HepG2 (cell line): ENCODE results near the gene GABRR3.

Experiments
- IRF2 ChIP-seq: IDR thresholded peaks from 2 replicates; pipeline ENCODE4 v1.6.1; 2018; ENCODE audit warnings: missing genetic modification reagents, missing compliant biosample characterization
- MTF2 ChIP-seq: sonication (generic); formaldehyde crosslinking; IDR thresholded peaks from 2 replicates; pipeline ENCODE4 v1.5.0; 2020; ENCODE audit warnings: missing genetic modification reagents, borderline replicate concordance
- ONECUT2 ChIP-seq: sonication (generic); formaldehyde crosslinking; IDR thresholded peaks from 2 replicates; pipeline ENCODE4 v1.4.0; 2020; ENCODE audit warnings: missing genetic modification reagents
- POLR2A ChIP-seq, 2 experiments: IDR thresholded peaks; 2 replicates each; pipeline ENCODE4 v1.6.1; 2011; ENCODE audit warnings: low read depth in 2 of 2, low read length in 2 of 2, mild to moderate bottlenecking in 1 of 2, moderate library complexity in 1 of 2; ENCODE audit not compliant: insufficient read depth in 1 of 2
- SCMH1 ChIP-seq: sonication (generic); formaldehyde crosslinking; IDR thresholded peaks from 2 replicates; pipeline ENCODE4 v1.9.0; 2021; ENCODE audit warnings: missing genetic modification reagents, mild to moderate bottlenecking, borderline replicate concordance
- THAP11 ChIP-seq: IDR thresholded peaks from 2 replicates; pipeline ENCODE4 v1.6.1; 2016; ENCODE audit warnings: missing biosample characterization, missing genetic modification reagents
- ZBTB8A ChIP-seq: sonication (generic); formaldehyde crosslinking; IDR thresholded peaks from 2 replicates; pipeline ENCODE4 v1.4.0; 2020; ENCODE audit warnings: mild to moderate bottlenecking, low read depth, missing genetic modification reagents, borderline replicate concordance
- ZNF496 ChIP-seq: sonication (generic); formaldehyde crosslinking; IDR thresholded peaks from 2 replicates; pipeline ENCODE4 v1.8.1; 2023; ENCODE audit warnings: mild to moderate bottlenecking, moderate library complexity, missing genetic modification reagents; ENCODE audit not compliant: insufficient replicate concordance
- ZSCAN22 ChIP-seq: sonication (generic); formaldehyde crosslinking; IDR thresholded peaks from 2 replicates; pipeline ENCODE4 v1.4.0; 2020; ENCODE audit warnings: mild to moderate bottlenecking, missing genetic modification reagents
- TF ChIP-seq, protein P1 (sequence below): sonication (generic); formaldehyde crosslinking; IDR thresholded peaks from 2 replicates; pipeline ENCODE4 v1.4.0; 2020; ENCODE audit warnings: missing genetic modification reagents
- TF ChIP-seq, protein P2 (sequence below): sonication (generic); formaldehyde crosslinking; IDR thresholded peaks from 2 replicates; pipeline ENCODE4 v1.5.0; 2020; ENCODE audit warnings: mild to moderate bottlenecking, missing genetic modification reagents, moderate library complexity
- TF ChIP-seq, protein P3 (sequence below): sonication (generic); formaldehyde crosslinking; IDR thresholded peaks from 2 replicates; pipeline ENCODE4 v1.4.0; 2020; ENCODE audit warnings: mild to moderate bottlenecking, missing genetic modification reagents
- TF ChIP-seq, protein P4 (sequence below): sonication (generic); formaldehyde crosslinking; IDR thresholded peaks from 2 replicates; pipeline ENCODE4 v1.8.1; 2023; ENCODE audit warnings: missing genetic modification reagents, inconsistent platforms, borderline replicate concordance
- TF ChIP-seq, protein P5 (sequence below): sonication (generic); formaldehyde crosslinking; IDR thresholded peaks from 2 replicates; pipeline ENCODE4 v1.4.0; 2020; ENCODE audit warnings: mild to moderate bottlenecking, missing genetic modification reagents

DNA sequence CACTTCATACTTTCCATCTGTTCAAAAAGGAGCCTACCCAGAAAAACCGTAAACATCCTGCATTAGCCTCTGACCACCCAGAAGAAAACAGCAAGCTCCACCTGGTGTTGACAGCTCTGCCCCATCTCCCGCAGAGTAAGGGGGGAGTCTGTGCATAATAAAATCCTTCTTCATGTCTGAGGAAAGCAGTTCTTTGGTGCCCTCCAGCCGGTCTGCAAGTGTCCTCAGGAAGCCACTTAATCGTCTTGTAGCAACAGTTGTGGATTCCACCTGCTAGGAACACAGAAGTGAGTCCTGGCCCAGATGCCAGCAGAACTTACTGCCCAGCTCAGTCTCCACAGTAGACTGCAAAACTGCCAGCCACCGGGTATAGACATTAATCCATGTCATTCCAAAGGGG, 85.4 kb downstream of the GABRR3 start:
- TF ChIP-seq, protein P1, sequence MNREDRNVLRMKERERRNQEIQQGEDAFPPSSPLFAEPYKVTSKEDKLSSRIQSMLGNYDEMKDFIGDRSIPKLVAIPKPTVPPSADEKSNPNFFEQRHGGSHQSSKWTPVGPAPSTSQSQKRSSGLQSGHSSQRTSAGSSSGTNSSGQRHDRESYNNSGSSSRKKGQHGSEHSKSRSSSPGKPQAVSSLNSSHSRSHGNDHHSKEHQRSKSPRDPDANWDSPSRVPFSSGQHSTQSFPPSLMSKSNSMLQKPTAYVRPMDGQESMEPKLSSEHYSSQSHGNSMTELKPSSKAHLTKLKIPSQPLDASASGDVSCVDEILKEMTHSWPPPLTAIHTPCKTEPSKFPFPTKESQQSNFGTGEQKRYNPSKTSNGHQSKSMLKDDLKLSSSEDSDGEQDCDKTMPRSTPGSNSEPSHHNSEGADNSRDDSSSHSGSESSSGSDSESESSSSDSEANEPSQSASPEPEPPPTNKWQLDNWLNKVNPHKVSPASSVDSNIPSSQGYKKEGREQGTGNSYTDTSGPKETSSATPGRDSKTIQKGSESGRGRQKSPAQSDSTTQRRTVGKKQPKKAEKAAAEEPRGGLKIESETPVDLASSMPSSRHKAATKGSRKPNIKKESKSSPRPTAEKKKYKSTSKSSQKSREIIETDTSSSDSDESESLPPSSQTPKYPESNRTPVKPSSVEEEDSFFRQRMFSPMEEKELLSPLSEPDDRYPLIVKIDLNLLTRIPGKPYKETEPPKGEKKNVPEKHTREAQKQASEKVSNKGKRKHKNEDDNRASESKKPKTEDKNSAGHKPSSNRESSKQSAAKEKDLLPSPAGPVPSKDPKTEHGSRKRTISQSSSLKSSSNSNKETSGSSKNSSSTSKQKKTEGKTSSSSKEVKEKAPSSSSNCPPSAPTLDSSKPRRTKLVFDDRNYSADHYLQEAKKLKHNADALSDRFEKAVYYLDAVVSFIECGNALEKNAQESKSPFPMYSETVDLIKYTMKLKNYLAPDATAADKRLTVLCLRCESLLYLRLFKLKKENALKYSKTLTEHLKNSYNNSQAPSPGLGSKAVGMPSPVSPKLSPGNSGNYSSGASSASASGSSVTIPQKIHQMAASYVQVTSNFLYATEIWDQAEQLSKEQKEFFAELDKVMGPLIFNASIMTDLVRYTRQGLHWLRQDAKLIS (CRISPR knock-in tag): no peak
- TF ChIP-seq ZBTB8A (CRISPR knock-in tag): no peak
- TF ChIP-seq ZSCAN22 (CRISPR knock-in tag): no peak
- TF ChIP-seq POLR2A (IDR thresholded peaks at IDR 0.05; ENCODE audit: insufficient read depth in 1 of 2, low read depth in 2 of 2, low read length in 2 of 2): no peak
- no peak for TF ChIP-seq SCMH1 (CRISPR knock-in tag)
- TF ChIP-seq, protein P2, sequence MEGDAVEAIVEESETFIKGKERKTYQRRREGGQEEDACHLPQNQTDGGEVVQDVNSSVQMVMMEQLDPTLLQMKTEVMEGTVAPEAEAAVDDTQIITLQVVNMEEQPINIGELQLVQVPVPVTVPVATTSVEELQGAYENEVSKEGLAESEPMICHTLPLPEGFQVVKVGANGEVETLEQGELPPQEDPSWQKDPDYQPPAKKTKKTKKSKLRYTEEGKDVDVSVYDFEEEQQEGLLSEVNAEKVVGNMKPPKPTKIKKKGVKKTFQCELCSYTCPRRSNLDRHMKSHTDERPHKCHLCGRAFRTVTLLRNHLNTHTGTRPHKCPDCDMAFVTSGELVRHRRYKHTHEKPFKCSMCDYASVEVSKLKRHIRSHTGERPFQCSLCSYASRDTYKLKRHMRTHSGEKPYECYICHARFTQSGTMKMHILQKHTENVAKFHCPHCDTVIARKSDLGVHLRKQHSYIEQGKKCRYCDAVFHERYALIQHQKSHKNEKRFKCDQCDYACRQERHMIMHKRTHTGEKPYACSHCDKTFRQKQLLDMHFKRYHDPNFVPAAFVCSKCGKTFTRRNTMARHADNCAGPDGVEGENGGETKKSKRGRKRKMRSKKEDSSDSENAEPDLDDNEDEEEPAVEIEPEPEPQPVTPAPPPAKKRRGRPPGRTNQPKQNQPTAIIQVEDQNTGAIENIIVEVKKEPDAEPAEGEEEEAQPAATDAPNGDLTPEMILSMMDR (CRISPR knock-in tag): no peak
- TF ChIP-seq THAP11 (CRISPR knock-in tag): no peak
- no peak for TF ChIP-seq ZNF496 (CRISPR knock-in tag)
- TF ChIP-seq IRF2 (CRISPR knock-in tag): no peak
- TF ChIP-seq, protein P3, sequence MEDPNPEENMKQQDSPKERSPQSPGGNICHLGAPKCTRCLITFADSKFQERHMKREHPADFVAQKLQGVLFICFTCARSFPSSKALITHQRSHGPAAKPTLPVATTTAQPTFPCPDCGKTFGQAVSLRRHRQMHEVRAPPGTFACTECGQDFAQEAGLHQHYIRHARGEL (CRISPR knock-in tag): no peak
- TF ChIP-seq ONECUT2: no peak
- TF ChIP-seq, protein P4, sequence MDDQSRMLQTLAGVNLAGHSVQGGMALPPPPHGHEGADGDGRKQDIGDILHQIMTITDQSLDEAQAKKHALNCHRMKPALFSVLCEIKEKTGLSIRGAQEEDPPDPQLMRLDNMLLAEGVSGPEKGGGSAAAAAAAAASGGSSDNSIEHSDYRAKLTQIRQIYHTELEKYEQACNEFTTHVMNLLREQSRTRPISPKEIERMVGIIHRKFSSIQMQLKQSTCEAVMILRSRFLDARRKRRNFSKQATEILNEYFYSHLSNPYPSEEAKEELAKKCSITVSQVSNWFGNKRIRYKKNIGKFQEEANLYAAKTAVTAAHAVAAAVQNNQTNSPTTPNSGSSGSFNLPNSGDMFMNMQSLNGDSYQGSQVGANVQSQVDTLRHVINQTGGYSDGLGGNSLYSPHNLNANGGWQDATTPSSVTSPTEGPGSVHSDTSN (CRISPR knock-in tag): no peak
- no peak for TF ChIP-seq MTF2 (CRISPR knock-in tag)
- TF ChIP-seq, protein P5, sequence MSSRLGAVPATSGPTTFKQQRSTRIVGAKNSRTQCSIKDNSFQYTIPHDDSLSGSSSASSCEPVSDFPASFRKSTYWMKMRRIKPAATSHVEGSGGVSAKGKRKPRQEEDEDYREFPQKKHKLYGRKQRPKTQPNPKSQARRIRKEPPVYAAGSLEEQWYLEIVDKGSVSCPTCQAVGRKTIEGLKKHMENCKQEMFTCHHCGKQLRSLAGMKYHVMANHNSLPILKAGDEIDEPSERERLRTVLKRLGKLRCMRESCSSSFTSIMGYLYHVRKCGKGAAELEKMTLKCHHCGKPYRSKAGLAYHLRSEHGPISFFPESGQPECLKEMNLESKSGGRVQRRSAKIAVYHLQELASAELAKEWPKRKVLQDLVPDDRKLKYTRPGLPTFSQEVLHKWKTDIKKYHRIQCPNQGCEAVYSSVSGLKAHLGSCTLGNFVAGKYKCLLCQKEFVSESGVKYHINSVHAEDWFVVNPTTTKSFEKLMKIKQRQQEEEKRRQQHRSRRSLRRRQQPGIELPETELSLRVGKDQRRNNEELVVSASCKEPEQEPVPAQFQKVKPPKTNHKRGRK (CRISPR knock-in tag): no peak
